Psoas muscle (tissue), 8 donors: ENCODE results near the gene MAST4. TPM values are rescaled to one million over a fixed set of nuclear protein-coding genes. Genes with fewer than 3 reads are reported as not detected.
A peak's percentile ranks its signal among the peaks of the same experiment; 100 is the strongest.

Experiments used
- ATAC-seq, 4 donors: fragments of 200-7000 bp; cut with Tn5 transposase; one replicate each; pipeline ENCODE4 v1.9.1; 2020; ENCODE audit warnings: moderate library complexity in 3 of 4, mild to moderate bottlenecking in 2 of 4
- DNase-seq, 2 donors: peaks; one replicate each; pipeline ENCODE4 v3.0.0-alpha.2; 2020
- H3K27ac ChIP-seq: fragments of 200-600 bp; one replicate; pipeline ENCODE4 v1.8.0; 2022
- H3K27me3 ChIP-seq, 3 donors: fragments of 200-600 bp in 1 of 3; one replicate each; pipeline versions ENCODE4 v1.6.1 to v1.8.0; 2013 to 2022; ENCODE audit warnings: low read length in 2 of 3, mild to moderate bottlenecking in 2 of 3, moderate library complexity in 1 of 3; ENCODE audit not compliant: insufficient read depth in 3 of 3
- H3K36me3 ChIP-seq, 2 donors: fragments of 200-600 bp in 1 of 2; one replicate each; pipeline versions ENCODE4 v1.6.1 to v1.8.0; 2013 to 2022; ENCODE audit warnings: low read depth in 1 of 2, mild to moderate bottlenecking in 1 of 2, moderate library complexity in 1 of 2; ENCODE audit not compliant: insufficient read depth in 1 of 2
- H3K4me1 ChIP-seq: fragments of 200-600 bp; one replicate; pipeline ENCODE4 v1.8.0; 2022
- H3K4me3 ChIP-seq: fragments of 200-600 bp; one replicate; pipeline ENCODE4 v1.8.0; 2022; ENCODE audit warnings: mild to moderate bottlenecking
- H3K9me3 ChIP-seq: fragments of 200-600 bp; one replicate; pipeline ENCODE4 v1.8.0; 2022
- CTCF ChIP-seq: fragments of 200-600 bp; IDR thresholded peaks from one replicate; pipeline ENCODE4 v1.8.0; 2022; ENCODE audit warnings: antibody characterized with exemption
- WGBS, 3 donors: extraction: QIAGEN DNeasy Blood & Tissue Kit; methylation state at CpG; one replicate each; pipeline versions ENCODE4 v1.1.6 to v1.1.7; 2013; 5-methylcytosine and 5-hydroxymethylcytosine counted together
- intact Hi-C, 2 donors: fragments of 100-400 bp; cut with DNase I; formaldehyde crosslinking; loops; one replicate each; pipeline versions ENCODE4 v1.11.0 to v1.14.2; 2022
- polyA plus RNA-seq, 3 donors: library from polyadenylated mRNA; stranded (reverse); fragments of 200-250 nt; gene quantifications; one replicate each; pipeline ENCODE4 v1.2.3, GENCODE V29; 2013
- total RNA-seq, 4 donors: library from RNA; stranded (reverse); fragmentation: NEBNext Ultra II Directional in 2 of 4; extraction: Animal tissue kit (Norgen Biotek cat#: 25700) in 2 of 4; gene quantifications; one replicate each; pipeline versions ENCODE4 v1.2.1 to v1.2.4, GENCODE V29; 2021 to 2023
- donor health status: healthy with polysubstance abuse.
- donor health status: DM: no; HTN: no; CAD: no; lungs with moderate emphysema.
- donor health status: Bipolar disorder and iron deficiency.
- donor health status: healthy.
- donor health status: DM: yes; HTN: yes; CAD: no.
- donor health status: DM: no; HTN: no; CAD: no.
- donor health status: DM: no; HTN: no; CAD: no.
- donor health status: DM: yes; HTN: yes; CAD: no.

Gene MAST4
- total and polyA plus RNA-seq, 7 donors, result 3.2 to 123 (median 12.1) TPM

DNA sequence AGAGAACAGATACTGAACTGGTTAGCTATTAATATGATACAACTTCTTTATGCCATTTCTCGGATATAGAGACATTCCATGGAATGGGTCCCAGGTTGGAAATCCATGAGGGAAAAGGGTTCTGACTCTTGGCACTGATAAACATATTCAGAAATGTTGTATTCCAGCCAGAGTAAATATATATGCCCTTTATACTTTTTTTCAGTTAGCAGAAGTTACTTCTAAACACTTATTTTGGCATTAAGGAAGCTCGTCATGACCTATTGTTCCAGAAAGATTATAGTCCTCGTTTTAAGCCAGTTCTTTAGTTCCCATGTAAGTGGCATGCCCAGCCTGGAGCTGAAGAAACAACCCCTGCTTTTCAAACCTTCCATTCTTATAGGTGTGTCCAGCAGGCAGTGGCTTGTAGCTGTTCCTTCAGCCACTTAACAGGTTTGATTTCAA is 418.8 kb downstream of the MAST4 start:
- no peak for TF ChIP-seq CTCF
- Histone ChIP-seq H3K4me1 (peaks cover 52% of the 10 kb centered on the region), H3K27ac (peak overlapping the region; percentile 85), H3K36me3 (no peaks in the 10 kb centered on the region), H3K4me3 (peak overlapping the region; percentile 59), H3K27me3 (no peaks in the 10 kb centered on the region), H3K9me3 (no peaks in the 10 kb centered on the region)
- ATAC-seq (no peak), DNase-seq (no peak)
- intact Hi-C loops, result no loop called here
- 15 to 27% (median 19%) methylated on average over 3 of the region's 3 CpGs for WGBS, 3 donors

- intact Hi-C loops, result no loop called here
- Histone ChIP-seq H3K27me3 (no peaks in the 10 kb centered on the region), H3K4me3 (peak overlapping the region; percentile 59), H3K4me1 (peaks cover 59% of the 10 kb centered on the region), H3K9me3 (no peaks in the 10 kb centered on the region), H3K27ac (peak overlapping the region; percentile 85), H3K36me3 (no peaks in the 10 kb centered on the region)
- ATAC-seq (peak; percentile 47 to 74 (median 58)), DNase-seq (no peak)
- no peak for TF ChIP-seq CTCF
- WGBS, 3 donors, result 12 to 24% (median 18%) methylated on average over 8 of the region's 8 CpGs
Measured at GRCh38 chr5:67015541-67016191, 419.5 kb downstream of the MAST4 start.

- Histone ChIP-seq H3K4me1 (peaks cover 54% of the 10 kb centered on the region), H3K27me3 (no peaks in the 10 kb centered on the region), H3K36me3 (no peaks in the 10 kb centered on the region), H3K4me3 (no peak overlapping the region), H3K9me3 (no peaks in the 10 kb centered on the region), H3K27ac (peak overlapping the region; percentile 62)
- TF ChIP-seq CTCF, result no peak
- WGBS, 3 donors, result 83 to 87% (median 84%) methylated on average over 7 of the region's 7 CpGs
- ATAC-seq (no peak), DNase-seq (no peak)
- intact Hi-C loops, result no loop called here
Measured at GRCh38 chr5:67019065-67019845, 423.1 kb downstream of the MAST4 start.

DNA sequence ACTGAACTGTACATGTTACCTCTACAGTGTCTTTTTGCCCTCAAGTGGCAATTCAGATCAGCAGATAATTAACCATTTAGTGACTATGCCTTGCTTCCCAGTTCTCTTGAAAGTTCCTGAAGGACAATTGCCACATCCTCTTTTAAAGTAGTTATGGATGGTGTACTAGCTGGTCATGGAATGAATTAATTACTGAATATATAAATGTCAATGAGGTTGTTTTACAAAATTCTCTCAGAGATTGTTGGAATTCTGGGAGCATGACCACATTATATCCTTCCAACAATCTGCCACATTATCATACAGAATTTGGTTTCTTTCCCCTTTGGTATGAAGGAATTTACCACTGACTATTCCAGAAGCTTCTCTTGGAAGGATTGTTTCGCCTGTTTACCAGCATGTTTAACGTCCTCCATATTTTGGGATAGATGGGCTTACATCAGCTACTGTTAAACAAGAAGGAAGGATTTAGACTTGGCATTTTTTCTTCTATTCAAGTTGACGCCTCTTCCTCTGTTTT is 424.0 kb downstream of the MAST4 start:
- H3K4me3 ChIP-seq, result no peak overlapping the region
- intact Hi-C loops, result no loop called here
- WGBS, 3 donors, result 86 to 94% (median 88%) methylated on average over 3 of the region's 3 CpGs
- no peak for ATAC-seq
- H3K4me1 ChIP-seq, result peaks cover 51% of the 10 kb centered on the region
- DNase-seq, result no peak
- no peaks in the 10 kb centered on the region for H3K27me3 ChIP-seq
- H3K36me3 ChIP-seq, result no peaks in the 10 kb centered on the region
- H3K27ac ChIP-seq, result peak overlapping the region; percentile 62
- H3K9me3 ChIP-seq, result no peaks in the 10 kb centered on the region
- TF ChIP-seq CTCF, result no peak
